Loucy (cell line): Measurements from ENCODE around the gene NKG7.

Experiments used
- EZH2phosphoT487 ChIP-seq: fragments of 200-600 bp; IDR thresholded peaks from 2 replicates; pipeline ENCODE4 v1.6.1; 2018; ENCODE audit warnings: antibody characterized with exemption, mild to moderate bottlenecking, moderate library complexity, borderline replicate concordance
- TF ChIP-seq, protein P1 (sequence below): fragments of 200-600 bp; sonication (generic); conservative IDR thresholded peaks from 2 replicates; pipeline ENCODE4 v1.5.1; 2014; ENCODE audit warnings: mild to moderate bottlenecking, antibody characterized with exemption, low read length

DNA sequence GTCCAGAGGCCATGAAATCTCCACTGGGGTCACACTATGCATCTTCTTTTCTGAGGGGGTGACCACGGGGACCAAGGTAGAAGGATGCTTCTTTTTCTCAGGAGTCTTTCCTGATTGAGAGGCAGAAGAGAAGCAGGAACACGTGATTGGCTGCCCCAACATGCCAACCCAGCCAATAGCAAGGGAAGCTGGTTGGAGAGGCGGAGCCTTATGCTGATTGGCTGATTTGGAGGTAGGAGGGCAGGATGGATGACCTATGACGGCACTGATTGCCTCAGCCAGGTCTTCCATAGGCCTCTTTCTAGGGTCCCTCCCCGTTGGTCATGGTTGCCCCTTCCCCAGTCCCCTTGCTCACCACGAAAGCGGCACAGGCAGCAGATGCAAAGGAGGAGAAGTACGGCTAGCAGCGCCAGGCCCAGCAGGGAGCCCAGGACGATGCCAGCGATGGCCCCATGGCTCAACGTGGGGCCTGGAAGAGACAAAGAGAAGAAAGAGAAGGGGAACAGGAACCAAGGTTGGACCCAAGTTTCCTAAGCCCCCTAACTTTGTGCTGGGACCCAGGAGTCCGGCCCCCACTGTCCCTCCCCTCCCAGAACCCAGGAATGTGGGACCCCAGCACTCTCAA, 38.5 kb downstream of the NKG7 start:
- TF ChIP-seq, protein P1, sequence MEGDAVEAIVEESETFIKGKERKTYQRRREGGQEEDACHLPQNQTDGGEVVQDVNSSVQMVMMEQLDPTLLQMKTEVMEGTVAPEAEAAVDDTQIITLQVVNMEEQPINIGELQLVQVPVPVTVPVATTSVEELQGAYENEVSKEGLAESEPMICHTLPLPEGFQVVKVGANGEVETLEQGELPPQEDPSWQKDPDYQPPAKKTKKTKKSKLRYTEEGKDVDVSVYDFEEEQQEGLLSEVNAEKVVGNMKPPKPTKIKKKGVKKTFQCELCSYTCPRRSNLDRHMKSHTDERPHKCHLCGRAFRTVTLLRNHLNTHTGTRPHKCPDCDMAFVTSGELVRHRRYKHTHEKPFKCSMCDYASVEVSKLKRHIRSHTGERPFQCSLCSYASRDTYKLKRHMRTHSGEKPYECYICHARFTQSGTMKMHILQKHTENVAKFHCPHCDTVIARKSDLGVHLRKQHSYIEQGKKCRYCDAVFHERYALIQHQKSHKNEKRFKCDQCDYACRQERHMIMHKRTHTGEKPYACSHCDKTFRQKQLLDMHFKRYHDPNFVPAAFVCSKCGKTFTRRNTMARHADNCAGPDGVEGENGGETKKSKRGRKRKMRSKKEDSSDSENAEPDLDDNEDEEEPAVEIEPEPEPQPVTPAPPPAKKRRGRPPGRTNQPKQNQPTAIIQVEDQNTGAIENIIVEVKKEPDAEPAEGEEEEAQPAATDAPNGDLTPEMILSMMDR = no peak
- no peak for TF ChIP-seq EZH2phosphoT487
